ENCODE data around the gene NTN5. TPM values are rescaled to one million over a fixed set of nuclear protein-coding genes. Genes with fewer than 3 reads are reported as not detected.
"Not testable (repeated sequence)": the region's sequence is repeated elsewhere in the genome, so short reads cannot be mapped to it uniquely, and the experiment has no call there.

Gene NTN5
- total RNA-seq, 1 experiment from 2014 or later, result 151 TPM

DNA sequence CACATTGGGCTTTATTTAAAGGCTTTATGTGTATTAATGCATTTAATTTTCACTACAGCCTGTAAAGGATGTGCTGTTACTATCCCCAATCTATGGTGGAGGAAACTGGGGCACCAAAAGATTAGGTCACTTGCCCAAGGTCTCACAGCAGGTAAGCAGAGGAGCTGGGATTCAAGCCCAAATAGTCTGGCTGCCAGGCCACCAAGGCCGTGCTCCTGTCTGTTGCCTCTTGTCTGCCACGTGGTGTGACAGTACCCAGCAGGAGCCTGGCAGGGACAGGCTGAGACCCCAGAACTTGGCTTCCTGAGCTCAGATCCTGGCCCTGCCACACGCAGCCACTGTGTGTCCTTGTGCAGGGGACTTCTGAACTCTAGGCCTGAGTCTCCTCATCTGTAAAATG is 4.5 kb downstream of the NTN5 start:
- H3K4me3 ChIP-seq, result no peak overlapping the region
- peaks cover 8% of the 10 kb centered on the region for H3K4me1 ChIP-seq
- H3K27me3 ChIP-seq, result no peaks in the 10 kb centered on the region
- H3K9me3 ChIP-seq (replicated peaks), result no peaks in the 10 kb centered on the region
- no peak overlapping the region for H3K27ac ChIP-seq
- DNase-seq, result no peak
- peaks cover 30% of the 10 kb centered on the region for H3K36me3 ChIP-seq

DNA sequence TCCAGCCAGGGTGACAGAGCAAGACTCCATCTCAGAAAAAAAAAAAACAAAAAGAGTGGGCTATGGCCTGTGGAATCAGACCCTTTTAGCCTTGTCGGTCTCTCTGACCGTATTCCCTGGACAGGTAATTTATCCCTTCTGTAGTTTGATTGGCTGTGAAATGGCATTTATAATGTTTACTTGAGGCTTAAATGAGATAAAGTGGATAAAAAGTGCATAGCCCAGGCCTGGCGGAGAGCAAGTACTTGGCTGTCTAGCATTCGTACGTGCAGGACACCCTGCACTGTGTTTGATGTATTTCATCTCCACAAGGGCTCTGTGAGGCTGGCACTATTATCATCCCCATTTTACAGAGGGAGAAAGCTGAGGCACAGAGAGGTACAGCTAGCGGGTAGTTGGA is 7.0 kb downstream of the NTN5 start:
- Histone ChIP-seq H3K36me3 (peaks cover 51% of the 10 kb centered on the region), H3K27me3 (no peaks in the 10 kb centered on the region), H3K27ac (no peak overlapping the region), H3K4me1 (peaks cover 4% of the 10 kb centered on the region), H3K4me3 (no peak overlapping the region), H3K9me3 (replicated peaks) (no peaks in the 10 kb centered on the region)
- DNase-seq, result no peak

DNA sequence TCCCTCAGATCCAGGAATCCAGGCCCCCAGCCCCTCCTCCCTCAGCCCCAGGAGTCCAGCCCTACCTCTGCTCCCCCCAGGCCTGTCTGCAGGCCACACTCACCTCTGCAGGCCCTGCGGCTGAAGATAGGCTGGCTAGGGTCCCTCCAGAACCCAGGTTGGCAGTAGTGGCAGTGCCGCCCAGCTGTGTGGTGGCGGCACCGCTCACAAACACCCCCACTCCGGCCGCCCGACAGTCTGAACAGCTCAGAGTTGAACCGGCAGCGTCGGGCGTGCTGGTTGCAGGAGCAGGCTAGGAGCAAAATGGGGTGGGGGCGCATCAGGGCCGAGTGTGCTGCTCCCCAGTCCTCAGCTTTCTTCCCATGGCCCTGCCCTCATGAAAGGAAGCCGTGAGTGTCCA is 8.3 kb downstream of the NTN5 start:
- no peak for DNase-seq
- H3K36me3 ChIP-seq, result peaks cover 52% of the 10 kb centered on the region
- no peak overlapping the region for H3K27ac ChIP-seq
- no peak overlapping the region for H3K4me3 ChIP-seq
- H3K9me3 ChIP-seq (replicated peaks), result no peaks in the 10 kb centered on the region
- no peaks in the 10 kb centered on the region for H3K4me1 ChIP-seq
- no peaks in the 10 kb centered on the region for H3K27me3 ChIP-seq

DNA sequence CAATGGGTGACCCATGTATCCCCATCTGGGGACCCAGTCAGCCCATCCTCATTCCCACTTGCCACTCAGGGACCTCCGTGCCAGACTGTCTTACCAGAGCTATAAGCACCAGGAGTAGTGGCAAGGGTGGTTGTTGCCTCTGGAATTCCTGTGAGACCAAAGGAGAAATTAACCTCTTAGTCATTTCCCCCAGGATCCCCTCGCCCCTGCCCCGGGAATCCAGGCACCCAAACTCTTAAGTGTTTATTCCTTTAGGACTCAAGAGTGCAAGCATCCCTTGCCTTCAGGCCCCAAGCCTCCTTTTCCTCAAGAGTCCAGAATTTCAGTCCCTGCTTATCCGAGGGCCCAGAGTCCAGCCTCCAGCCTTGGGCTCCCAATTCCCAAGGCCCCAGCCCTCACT is 9.2 kb downstream of the NTN5 start:
- Histone ChIP-seq H3K27ac (no peak overlapping the region), H3K4me1 (no peaks in the 10 kb centered on the region), H3K4me3 (no peak overlapping the region), H3K36me3 (peaks cover 51% of the 10 kb centered on the region), H3K9me3 (replicated peaks) (no peaks in the 10 kb centered on the region), H3K27me3 (no peaks in the 10 kb centered on the region)
- DNase-seq, result no peak

DNA sequence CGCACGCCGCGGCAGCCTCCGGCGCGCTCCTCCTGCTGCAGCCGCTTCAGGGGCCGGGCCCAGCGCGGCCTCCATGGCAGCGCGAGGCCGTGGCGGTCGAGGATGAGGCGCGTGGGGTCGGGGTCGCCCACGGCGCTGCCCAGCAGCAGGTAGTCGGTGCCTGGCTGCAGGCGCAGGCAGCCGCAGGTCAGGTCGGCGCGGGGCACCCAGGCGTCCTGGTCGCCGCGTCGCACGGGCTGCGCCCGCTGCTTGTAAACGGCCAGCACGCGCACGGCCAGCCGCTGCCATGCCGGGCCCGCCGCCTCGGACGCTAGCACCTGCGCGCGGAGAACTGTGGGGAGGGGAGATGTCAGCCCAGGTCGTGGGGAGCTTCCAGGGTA is 11.1 kb downstream of the NTN5 start:
- no peaks in the 10 kb centered on the region for H3K27me3 ChIP-seq
- H3K4me1 ChIP-seq, result peaks cover 9% of the 10 kb centered on the region
- no peak overlapping the region for H3K27ac ChIP-seq
- DNase-seq, result no peak
- no peak overlapping the region for H3K4me3 ChIP-seq
- no peaks in the 10 kb centered on the region for H3K9me3 ChIP-seq (replicated peaks)
- H3K36me3 ChIP-seq, result peaks cover 37% of the 10 kb centered on the region

DNA sequence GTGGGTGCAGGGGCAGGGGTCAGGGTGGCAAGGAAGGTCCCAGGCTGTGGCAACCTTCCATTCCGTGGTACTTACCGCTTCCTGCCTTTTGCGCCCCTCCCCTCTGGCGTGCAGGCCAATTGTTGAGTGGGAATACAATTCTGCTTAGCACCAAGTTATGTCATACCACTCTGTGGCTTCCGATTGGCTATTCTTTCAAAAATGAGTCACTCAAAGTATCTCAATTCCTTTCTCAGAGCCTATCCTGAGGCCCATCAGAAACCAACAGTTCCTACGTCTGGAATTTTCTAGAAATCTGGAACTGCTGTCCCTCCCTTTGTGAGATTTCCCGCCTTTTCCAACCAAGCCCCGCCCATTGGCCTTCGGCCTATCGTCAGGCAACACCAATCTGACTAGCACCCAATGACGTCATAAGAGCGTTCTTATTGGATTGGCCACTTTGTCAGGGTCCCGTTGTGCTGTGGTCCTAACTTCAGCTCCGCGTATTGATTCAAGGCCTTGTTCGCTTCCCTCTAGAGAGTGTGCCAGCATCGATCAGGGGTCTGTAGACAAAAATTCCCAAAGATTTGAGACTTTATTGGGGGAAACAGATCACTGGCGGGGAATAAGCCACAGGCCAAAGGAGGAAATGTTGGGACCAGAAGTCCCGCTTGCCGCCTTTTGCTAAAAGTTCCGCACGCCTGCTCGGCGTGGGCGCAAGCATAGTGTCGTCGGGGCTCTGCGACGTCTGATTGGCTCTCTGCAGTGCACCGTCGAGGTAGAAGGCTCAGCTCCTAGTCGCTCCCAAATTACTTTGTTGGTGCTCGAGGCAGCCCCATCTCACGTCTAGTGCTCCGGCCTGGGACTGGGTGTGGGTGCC is 11.7 kb downstream of the NTN5 start:
- peaks cover 35% of the 10 kb centered on the region for H3K36me3 ChIP-seq
- no peak overlapping the region for H3K4me3 ChIP-seq
- peak; percentile 69 to 76 for DNase-seq
- no peaks in the 10 kb centered on the region for H3K9me3 ChIP-seq (replicated peaks)
- H3K4me1 ChIP-seq, result peaks cover 14% of the 10 kb centered on the region
- no peak overlapping the region for H3K27ac ChIP-seq
- H3K27me3 ChIP-seq, result no peaks in the 10 kb centered on the region

DNA sequence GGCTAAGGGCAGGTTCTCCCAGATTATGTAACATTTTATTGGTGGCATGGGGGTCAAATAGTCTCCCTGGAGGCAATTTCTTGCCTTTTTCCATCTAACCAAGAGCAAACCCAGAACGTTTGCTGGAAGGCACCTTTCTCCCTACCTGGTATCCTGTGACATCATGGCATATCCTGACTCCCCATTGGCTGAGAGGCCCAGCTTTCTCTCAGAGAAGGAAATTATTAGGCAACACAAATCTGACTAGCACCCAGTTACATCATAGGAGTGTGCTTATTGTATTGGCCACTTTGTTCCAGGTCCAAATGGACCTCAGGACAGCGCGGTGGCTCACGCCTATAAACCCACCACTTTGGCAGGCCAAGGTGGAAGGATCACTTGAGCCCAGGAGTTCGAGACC is 13.0 kb downstream of the NTN5 start:
- Histone ChIP-seq H3K9me3 (replicated peaks) (no peaks in the 10 kb centered on the region), H3K27ac (no peak overlapping the region), H3K4me3 (no peak overlapping the region), H3K36me3 (peaks cover 35% of the 10 kb centered on the region), H3K27me3 (no peaks in the 10 kb centered on the region), H3K4me1 (peaks cover 24% of the 10 kb centered on the region)
- no peak for DNase-seq

DNA sequence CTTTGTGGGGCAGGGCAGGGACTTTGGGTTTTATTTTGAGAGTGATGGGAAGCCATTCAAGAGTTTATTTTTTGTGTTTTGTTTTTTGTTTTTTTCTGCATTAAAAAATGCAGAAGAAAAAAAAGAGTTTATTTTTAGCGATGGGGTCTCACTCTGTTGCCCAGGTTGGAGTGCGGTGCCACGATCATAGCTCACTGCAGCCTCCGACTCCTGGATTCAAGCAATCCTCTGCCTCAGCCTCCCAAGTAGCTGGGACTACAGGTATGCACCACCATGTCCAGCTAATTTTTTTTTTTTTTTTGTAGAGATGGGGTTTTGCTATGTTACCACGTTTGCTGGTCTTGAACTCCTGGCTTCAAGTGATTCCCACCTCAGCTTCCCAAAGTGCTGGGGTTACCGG is 14.3 kb downstream of the NTN5 start:
- peaks cover 28% of the 10 kb centered on the region for H3K36me3 ChIP-seq
- DNase-seq, result no peak

DNA sequence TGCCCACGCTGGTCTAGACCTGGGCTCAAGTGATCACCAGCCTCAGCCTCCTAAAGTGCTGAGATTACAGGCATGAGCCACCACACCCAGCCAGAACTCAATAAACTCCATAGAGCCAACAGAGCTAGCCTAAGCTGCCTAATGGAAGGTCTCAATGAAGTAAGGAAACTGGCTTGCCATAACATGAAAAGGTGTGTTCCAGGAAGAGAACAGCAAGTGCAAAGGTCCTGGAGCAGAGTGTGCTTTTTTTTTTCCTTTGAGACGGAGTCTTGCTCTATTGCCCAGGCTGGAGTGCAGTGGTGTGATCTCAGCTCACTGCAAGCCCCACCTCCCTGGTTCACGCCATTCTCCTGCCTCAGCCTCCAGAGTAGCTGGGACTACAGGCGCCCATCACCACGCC is 15.0 kb downstream of the NTN5 start:
- DNase-seq; H3K27me3 ChIP-seq; H3K4me3 ChIP-seq; H3K9me3 ChIP-seq (replicated peaks): not testable (repeated sequence)
- Histone ChIP-seq H3K4me1 (peaks cover 38% of the 10 kb centered on the region), H3K36me3 (peaks cover 21% of the 10 kb centered on the region), H3K27ac (peak overlapping the region; percentile 93)

More for the DNA sequence above, 14.3 kb downstream of the NTN5 start:
- Histone ChIP-seq H3K27ac (no peak overlapping the region), H3K4me3 (no peak overlapping the region), H3K4me1 (peaks cover 32% of the 10 kb centered on the region), H3K27me3 (no peaks in the 10 kb centered on the region), H3K9me3 (replicated peaks) (no peaks in the 10 kb centered on the region)

DNA sequence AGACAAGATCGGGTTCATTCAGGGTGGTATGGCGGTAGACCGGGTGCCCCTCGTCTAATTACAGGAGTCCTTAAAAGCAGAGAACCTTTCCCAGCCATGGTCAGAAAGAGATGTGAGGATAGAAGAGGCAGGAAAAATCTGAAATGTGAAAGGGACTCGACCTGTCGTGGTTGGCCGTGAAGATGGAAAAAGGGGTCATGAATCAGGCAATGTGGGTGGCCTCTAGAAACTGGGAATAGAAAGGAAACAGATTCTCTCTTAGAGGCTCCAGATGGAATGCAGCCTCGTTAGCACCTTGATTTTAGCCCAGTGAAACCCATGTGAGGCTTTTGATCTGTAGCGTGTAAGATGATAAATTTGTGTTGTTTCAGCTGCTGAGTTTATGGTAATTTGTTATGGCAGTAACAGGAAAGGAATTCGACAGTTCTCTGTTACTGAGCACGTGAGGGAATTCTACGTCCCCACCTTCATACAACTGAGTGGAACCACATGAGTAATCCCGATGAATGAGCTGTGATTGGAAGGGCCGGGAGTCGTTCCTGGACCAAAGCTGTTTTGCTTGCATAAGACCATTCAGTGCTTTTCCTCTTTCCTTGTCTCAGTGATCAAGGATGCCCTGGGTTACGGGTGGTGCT is 15.9 kb downstream of the NTN5 start:
- H3K9me3 ChIP-seq (replicated peaks), result no peaks in the 10 kb centered on the region

DNA sequence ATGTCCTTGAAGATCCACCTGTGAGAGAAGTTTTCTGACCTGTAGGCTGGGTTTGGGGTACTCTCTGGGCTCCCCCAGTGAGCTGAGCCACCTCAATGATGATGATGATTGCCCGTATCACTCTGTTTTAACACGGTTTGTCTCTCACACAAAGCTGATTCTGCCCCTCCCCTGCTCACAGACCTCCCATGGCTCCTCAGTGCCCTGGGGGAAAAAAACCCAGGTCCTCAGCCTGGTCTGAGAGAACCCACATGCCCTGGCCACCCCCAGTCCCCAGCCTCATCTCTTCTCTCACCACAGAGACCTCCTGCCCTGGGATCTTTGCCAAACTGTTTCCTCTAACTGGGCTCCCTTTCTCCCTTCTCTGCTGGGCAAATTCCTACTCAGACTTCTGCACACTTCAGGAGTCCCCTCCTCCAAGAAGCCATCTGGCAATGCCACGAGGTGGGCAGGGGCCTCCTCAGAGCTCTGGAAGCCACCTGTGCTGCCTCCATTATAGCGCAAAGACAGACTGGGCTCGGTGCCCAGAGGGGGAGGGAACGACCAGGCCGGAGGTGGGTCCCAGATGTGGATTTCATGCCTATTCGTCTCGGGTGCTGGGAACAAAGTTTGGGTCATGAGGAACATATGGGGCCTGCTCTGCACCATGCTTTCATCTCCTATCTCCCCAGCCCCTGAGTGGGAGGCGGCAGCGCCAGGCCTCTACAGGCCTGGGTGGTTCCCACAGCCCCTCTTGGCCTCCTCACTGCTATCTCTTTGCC is 18.3 kb downstream of the NTN5 start:
- Histone ChIP-seq H3K9me3 (replicated peaks) (no peaks in the 10 kb centered on the region), H3K27me3 (no peaks in the 10 kb centered on the region), H3K27ac (peak overlapping the region; percentile 93), H3K4me3 (no peak overlapping the region), H3K4me1 (peaks cover 46% of the 10 kb centered on the region), H3K36me3 (no peaks in the 10 kb centered on the region)
- peak; percentile 99 to 100 for DNase-seq

More for the DNA sequence above, 15.9 kb downstream of the NTN5 start:
- Histone ChIP-seq H3K27ac (peak overlapping the region; percentile 93), H3K4me1 (peaks cover 43% of the 10 kb centered on the region), H3K36me3 (peaks cover 13% of the 10 kb centered on the region), H3K4me3 (no peak overlapping the region), H3K27me3 (no peaks in the 10 kb centered on the region)
- peak; percentile 90 to 97 for DNase-seq

DNA sequence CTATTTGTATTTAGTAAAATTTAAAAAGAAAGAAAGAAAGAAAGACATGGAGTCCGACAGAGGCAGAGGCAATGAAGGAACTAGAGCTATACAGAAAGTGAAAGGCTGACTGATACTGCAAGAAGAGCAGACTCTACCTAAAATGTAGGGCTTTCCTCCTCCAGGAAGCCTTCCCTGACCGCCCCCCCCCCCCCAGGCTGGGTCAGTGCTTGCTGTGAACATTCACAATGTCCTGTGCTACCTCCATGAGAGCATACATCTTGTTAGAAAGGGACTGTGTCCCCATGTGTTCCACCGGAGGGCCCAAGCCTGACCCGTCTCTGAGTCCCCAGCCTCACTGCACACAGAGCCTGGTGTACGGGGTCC is 21.2 kb downstream of the NTN5 start:
- DNase-seq, result no peak
- Histone ChIP-seq H3K4me1 (peaks cover 45% of the 10 kb centered on the region), H3K27me3 (no peaks in the 10 kb centered on the region), H3K27ac (no peak overlapping the region), H3K9me3 (replicated peaks) (no peaks in the 10 kb centered on the region), H3K36me3 (no peaks in the 10 kb centered on the region), H3K4me3 (no peak overlapping the region)

DNA sequence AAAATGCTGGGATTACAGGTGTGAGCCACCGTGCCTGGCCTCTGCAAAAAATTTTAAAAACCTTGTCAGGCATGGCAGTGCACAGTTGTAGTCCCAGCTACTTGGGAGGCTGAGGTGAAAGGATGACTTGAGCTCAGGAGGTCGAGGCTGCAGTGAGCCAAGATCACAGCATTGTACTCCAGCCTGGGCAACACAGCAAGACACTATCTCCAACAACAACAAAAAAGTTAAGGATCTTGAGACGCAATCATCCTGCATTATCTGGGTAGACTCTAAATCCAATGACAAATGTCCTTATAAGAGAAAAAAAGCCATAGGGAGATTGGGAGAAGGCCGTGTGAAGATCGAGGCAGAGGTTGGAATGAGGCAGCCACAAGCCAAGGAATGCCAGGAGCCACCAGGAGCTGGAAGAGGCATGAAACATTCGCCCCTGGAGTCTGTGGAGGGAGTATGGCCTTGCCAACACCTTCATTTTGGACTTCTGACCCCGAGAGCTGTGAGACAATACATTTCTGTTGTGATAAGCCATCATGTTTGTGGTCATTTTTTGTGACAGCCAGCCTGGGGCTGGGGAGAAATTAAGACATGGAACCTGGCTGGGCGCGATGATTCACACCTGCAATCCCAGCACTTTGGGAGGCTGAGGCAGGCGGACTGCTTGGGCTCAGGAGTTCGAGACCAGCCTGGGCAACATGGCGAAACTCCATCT is 21.7 kb downstream of the NTN5 start:
- Histone ChIP-seq H3K36me3 (no peaks in the 10 kb centered on the region), H3K9me3 (replicated peaks) (no peaks in the 10 kb centered on the region), H3K27me3 (no peaks in the 10 kb centered on the region), H3K4me1 (peaks cover 40% of the 10 kb centered on the region), H3K27ac (no peak overlapping the region), H3K4me3 (no peak overlapping the region)
- no peak for DNase-seq

DNA sequence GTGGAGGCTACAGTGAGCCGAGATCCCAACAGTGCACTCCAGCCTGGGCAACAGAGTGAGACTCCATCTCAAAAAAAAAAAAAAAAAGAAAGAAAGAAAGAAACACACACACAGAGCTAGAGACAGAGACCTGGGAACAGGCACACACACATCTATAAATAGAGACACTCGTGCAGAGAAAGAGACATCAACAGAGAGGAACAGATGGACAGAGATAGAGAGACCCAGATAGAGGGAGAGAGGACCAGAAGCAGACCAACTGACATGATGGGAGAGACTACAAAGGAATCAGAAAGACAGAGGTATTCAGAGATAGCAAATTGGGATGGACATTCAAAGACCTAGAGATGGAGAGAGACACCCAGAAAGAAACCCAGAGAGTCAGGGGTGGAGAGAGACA is 24.7 kb downstream of the NTN5 start:
- no peak overlapping the region for H3K27ac ChIP-seq
- no peaks in the 10 kb centered on the region for H3K27me3 ChIP-seq
- peaks cover 26% of the 10 kb centered on the region for H3K4me1 ChIP-seq
- DNase-seq, result no peak
- H3K9me3 ChIP-seq (replicated peaks), result no peaks in the 10 kb centered on the region
- H3K4me3 ChIP-seq, result no peak overlapping the region
- H3K36me3 ChIP-seq, result no peaks in the 10 kb centered on the region
